K562 (cell line): Measurements from ENCODE around the gene WHAMM. TPM values are rescaled to one million over a fixed set of nuclear protein-coding genes. Genes with fewer than 3 reads are reported as not detected.

Experiments used
- ATAC-seq: fragments of 200-7000 bp; cut with Tn5 transposase; 3 replicates; pipeline ENCODE4 v1.9.1; 2020; ENCODE audit warnings: moderate library complexity
- BruUV-seq: library from RNA; stranded (reverse); fragments of 400-500 nt; replicated peaks from 2 replicates; lab custom pipeline; 2021; lab: Mats Ljungman, UMichigan
- CTCF ChIA-PET: fragments of 300-600 bp; formaldehyde crosslinking; extraction: SDS; loops from one replicate; lab custom pipeline; 2021; ENCODE audit warnings: low intra/inter-chr PET ratio; lab: Yijun Ruan, JAX
- POLR2A ChIA-PET: fragments of 300-600, 350-650 bp; sonication (Branson Sonifier 250); formaldehyde crosslinking; extraction: SDS; loops from one replicate; lab custom pipeline; 2021; ENCODE audit warnings: antibody characterized with exemption, inconsistent platforms; lab: Yijun Ruan, JAX
- DNase-seq, 4 experiments: peaks; one replicate each; pipeline versions ENCODE4 v3.0.0 to v3.0.0-alpha.2; 2011 to 2018; ENCODE audit warnings: low spot score in 3 of 4, mixed read lengths in 3 of 4; ENCODE audit errors: extremely low read depth in 1 of 4
- FAIRE-seq: peaks from 2 replicates; lab custom pipeline; 2011; peaks lifted over from hg19 to GRCh38; lab: Jason Lieb, UNC
- H2AFZ ChIP-seq: 2 replicates; pipeline ENCODE4 v1.6.0; 2011; ENCODE audit warnings: low read depth, low read length, control low read depth, inconsistent platforms
- H3K27ac ChIP-seq: fragments of 200-600 bp; 3 replicates; pipeline ENCODE4 v1.8.0; 2011; ENCODE audit warnings: low read depth, mild to moderate bottlenecking, control low read depth, inconsistent platforms, low read length, moderate library complexity, mixed read lengths; ENCODE audit errors: extremely low read depth
- H3K27me3 ChIP-seq, 2 experiments: fragments of 300-600 bp in 1 of 2; 2 replicates in 1 of 2; 3 replicates in 1 of 2; pipeline versions ENCODE4 v1.6.0 to v1.8.0; 2011; ENCODE audit warnings: inconsistent platforms in 2 of 2, low read length in 2 of 2, mild to moderate bottlenecking in 1 of 2, mixed read lengths in 1 of 2, moderate library complexity in 1 of 2; ENCODE audit not compliant: control insufficient read depth in 2 of 2, insufficient read depth in 2 of 2
- H3K36me3 ChIP-seq: fragments of 300-600 bp; 3 replicates; pipeline ENCODE4 v1.8.0; 2011; ENCODE audit warnings: mild to moderate bottlenecking, low read length, inconsistent platforms; ENCODE audit not compliant: control insufficient read depth, insufficient read depth
- H3K4me1 ChIP-seq, 2 experiments: fragments of 200-600 bp in 1 of 2; replicated peaks in 1 of 2; 2 replicates in 1 of 2; 3 replicates in 1 of 2; pipeline versions ENCODE4 v1.5.1 to v1.8.0; 2011; ENCODE audit warnings: inconsistent platforms in 2 of 2, low read length in 2 of 2, mild to moderate bottlenecking in 1 of 2, mixed read lengths in 1 of 2, moderate library complexity in 1 of 2; ENCODE audit not compliant: control insufficient read depth in 2 of 2, insufficient read depth in 2 of 2
- H3K4me2 ChIP-seq: 2 replicates; pipeline ENCODE4 v1.6.1; 2011; ENCODE audit warnings: low read length, control low read depth, inconsistent platforms, mixed read lengths; ENCODE audit not compliant: insufficient read depth
- H3K4me3 ChIP-seq: fragments of 200-600 bp; sonication (generic), shearing (Covaris generic); 2 replicates; pipeline ENCODE4 v1.5.1; 2016; ENCODE audit warnings: control low read depth, inconsistent platforms
- H3K79me2 ChIP-seq: fragments of 200-600 bp; 3 replicates; pipeline ENCODE4 v1.8.0; 2011; ENCODE audit warnings: low read length, inconsistent platforms; ENCODE audit not compliant: control insufficient read depth, insufficient read depth
- H3K9ac ChIP-seq, 2 experiments: 2 replicates each; pipeline versions ENCODE4 v1.6.0 to v1.6.1; 2011; ENCODE audit warnings: low read depth in 2 of 2, low read length in 2 of 2, control low read depth in 1 of 2, inconsistent platforms in 1 of 2, mild to moderate bottlenecking in 1 of 2, mixed read lengths in 1 of 2; ENCODE audit not compliant: insufficient read depth in 1 of 2
- H3K9me1 ChIP-seq: one replicate; pipeline ENCODE4 v1.6.0; 2011; ENCODE audit warnings: inconsistent platforms, mild to moderate bottlenecking, low read length, moderate library complexity; ENCODE audit not compliant: control insufficient read depth, insufficient read depth
- H3K9me3 ChIP-seq: replicated peaks from 2 replicates; pipeline ENCODE4 v1.5.1; 2011; ENCODE audit warnings: low read depth, low read length, inconsistent platforms; ENCODE audit not compliant: control insufficient read depth, insufficient read depth
- H4K20me1 ChIP-seq: replicated peaks from 2 replicates; pipeline ENCODE4 v1.6.1; 2011; ENCODE audit warnings: low read length, inconsistent platforms, mixed read lengths; ENCODE audit not compliant: control insufficient read depth, insufficient read depth
- BDP1 ChIP-seq: IDR thresholded peaks from 3 replicates; pipeline ENCODE4 v1.6.1; 2011; ENCODE audit not compliant: insufficient read length, insufficient read depth
- COPS2 ChIP-seq: fragments of 450-650 bp; conservative IDR thresholded peaks from 2 replicates; pipeline ENCODE4 v1.6.1; 2016; ENCODE audit warnings: mild to moderate bottlenecking, moderate library complexity
- EHMT2 ChIP-seq: fragments of 450-650 bp; IDR thresholded peaks from 2 replicates; pipeline ENCODE4 v1.6.1; 2018; ENCODE audit warnings: antibody characterized with exemption
- EZH2 ChIP-seq: IDR thresholded peaks from 2 replicates; pipeline ENCODE4 v1.6.1; 2012; ENCODE audit warnings: low read depth, mild to moderate bottlenecking, inconsistent platforms, low read length, borderline replicate concordance
- KLF6 ChIP-seq: fragments of 250-450 bp; sonication (Bioruptor Pico); IDR thresholded peaks from 2 replicates; pipeline ENCODE4 v1.4.0; 2020; ENCODE audit warnings: mild to moderate bottlenecking, moderate library complexity, borderline replicate concordance
- LARP7 ChIP-seq: fragments of 450-650 bp; IDR thresholded peaks from 2 replicates; pipeline ENCODE4 v1.6.1; 2016
- MAFG ChIP-seq: fragments of 450-650 bp; conservative IDR thresholded peaks from 2 replicates; pipeline ENCODE4 v1.6.1; 2016; ENCODE audit warnings: missing genetic modification characterization, missing compliant biosample characterization
- NCOR1 ChIP-seq: fragments of 450-650 bp; IDR thresholded peaks from 2 replicates; pipeline ENCODE4 v1.6.1; 2016; ENCODE audit warnings: mild to moderate bottlenecking, moderate library complexity
- RAD51 ChIP-seq: fragments of 450-650 bp; IDR thresholded peaks from 2 replicates; pipeline ENCODE4 v1.7.1; 2016; ENCODE audit warnings: low read depth, mild to moderate bottlenecking, borderline replicate concordance
- SMC3 ChIP-seq: conservative IDR thresholded peaks from 2 replicates; pipeline ENCODE4 v1.6.1; 2011; ENCODE audit warnings: low read depth, low read length, improper control_type of control experiment; ENCODE audit not compliant: insufficient read depth
- ZNF586 ChIP-seq: fragments of 450-650 bp; formaldehyde crosslinking; conservative IDR thresholded peaks from 2 replicates; pipeline ENCODE4 v1.4.0; 2020; ENCODE audit warnings: mild to moderate bottlenecking, moderate library complexity
- ZNF707 ChIP-seq: fragments of 250-450 bp; sonication (Bioruptor Pico); conservative IDR thresholded peaks from 2 replicates; pipeline ENCODE4 v1.8.0; 2022; ENCODE audit warnings: inconsistent platforms, mild to moderate bottlenecking, moderate library complexity
- WGBS: fragments of 100-300 bp; shearing (Covaris generic); methylation state at CpG from one replicate; pipeline ENCODE4 v1.1.6; 2016; ENCODE audit warnings: low coverage, mixed read lengths; ENCODE audit not compliant: insufficient coverage; ENCODE audit errors: missing lambda C conversion rate; 5-methylcytosine and 5-hydroxymethylcytosine counted together
- in situ Hi-C: fragments of 300-500 bp; cut with MboI; formaldehyde crosslinking; loops from 4 replicates; pipeline ENCODE4 v1.15.0; 2018; ENCODE audit warnings: inconsistent platforms, mixed read lengths
- intact Hi-C: fragments of 100-400 bp; cut with micrococcal nuclease; formaldehyde crosslinking; loops from 2 replicates; pipeline ENCODE4 v1.14.2; 2022
- polyA plus RNA-seq, 8 experiments: library from polyadenylated mRNA; depleted of rRNA in 4 of 8; stranded (reverse) in 5 of 8; unstranded in 3 of 8; fragments of >200 nt; fragmentation: Nextera tagmentation in 2 of 8; fragmentation: Illumina TruSeq in 1 of 8; extraction: Ambion mirVana in 2 of 8; extraction: Trizol in 1 of 8; gene quantifications; 2 replicates each; pipeline versions ENCODE4 v1.2.1 to v1.2.3, GENCODE V29; 2011 to 2014; ENCODE audit warnings: inconsistent platforms in 1 of 8, missing spikeins in 1 of 8
- total RNA-seq, 7 experiments: library from RNA; depleted of rRNA in 6 of 7; stranded (reverse); fragments of >200 nt in 6 of 7; fragmentation: Illumina TruSeq in 2 of 7; extraction: Trizol in 2 of 7; gene quantifications; 2 replicates each; pipeline versions ENCODE4 v1.2.1 to v1.2.3, GENCODE V29; 2011 to 2021; ENCODE audit warnings: low replicate concordance in 1 of 7
- TF ChIP-seq, protein P1 (sequence below), 2 experiments: IDR thresholded peaks in 1 of 2; conservative IDR thresholded peaks in 1 of 2; 2 replicates each; pipeline ENCODE4 v1.6.1; 2016; ENCODE audit warnings: low read depth in 2 of 2, mild to moderate bottlenecking in 1 of 2, missing compliant biosample characterization in 1 of 2, missing genetic modification characterization in 1 of 2, moderate library complexity in 1 of 2
- TF ChIP-seq, protein P2 (sequence below): sonication (generic); formaldehyde crosslinking; IDR thresholded peaks from 2 replicates; pipeline ENCODE4 v1.8.0; 2023; ENCODE audit warnings: mild to moderate bottlenecking, missing genetic modification reagents

Gene WHAMM
- total and polyA plus RNA-seq, 9 of the 15 experiments (the other 6 are each of a cell fraction or from before 2014, with no cell fraction given) = 2.0 to 4.8 (median 3.6) TPM

DNA sequence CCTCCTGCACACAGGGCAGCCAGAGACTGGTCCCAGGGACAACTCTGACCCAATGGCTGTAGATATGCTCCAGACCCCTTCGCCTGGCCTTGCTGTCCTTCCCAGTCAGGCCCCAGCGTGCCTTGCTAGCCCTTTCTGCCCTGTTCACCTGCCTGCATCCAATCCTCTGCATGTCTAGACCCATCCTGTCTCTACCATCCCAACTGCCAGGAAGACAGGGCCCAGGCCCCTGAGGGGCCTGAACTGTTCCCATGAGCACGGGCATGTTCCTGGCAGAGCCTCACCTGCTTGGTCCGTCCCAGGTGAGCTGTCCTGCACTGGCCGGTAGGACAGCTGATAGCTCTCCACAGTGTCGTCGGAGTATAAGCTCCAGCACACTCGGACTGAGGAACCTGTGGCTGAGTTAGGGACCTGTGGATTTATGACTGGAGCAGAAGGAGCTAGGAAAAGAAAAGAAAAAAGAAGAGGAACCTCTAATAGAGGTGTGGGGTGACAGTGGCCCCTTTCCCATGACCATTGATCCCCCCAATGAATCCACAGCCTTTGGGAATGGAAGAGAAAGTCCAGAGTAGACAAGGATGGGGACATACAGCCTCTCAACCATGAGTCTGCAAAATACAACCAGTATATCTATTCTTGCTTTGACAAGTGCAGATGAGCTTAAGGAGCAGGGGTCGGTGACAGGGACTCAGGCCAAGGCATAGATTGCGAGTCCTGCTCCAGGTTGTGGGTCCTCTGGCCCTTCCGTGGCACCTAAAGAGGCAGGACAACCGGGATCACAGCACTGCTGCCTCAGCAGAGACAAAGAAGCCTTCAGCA is 37.4 kb upstream of the WHAMM start (continued):
- TF ChIP-seq, protein P1, sequence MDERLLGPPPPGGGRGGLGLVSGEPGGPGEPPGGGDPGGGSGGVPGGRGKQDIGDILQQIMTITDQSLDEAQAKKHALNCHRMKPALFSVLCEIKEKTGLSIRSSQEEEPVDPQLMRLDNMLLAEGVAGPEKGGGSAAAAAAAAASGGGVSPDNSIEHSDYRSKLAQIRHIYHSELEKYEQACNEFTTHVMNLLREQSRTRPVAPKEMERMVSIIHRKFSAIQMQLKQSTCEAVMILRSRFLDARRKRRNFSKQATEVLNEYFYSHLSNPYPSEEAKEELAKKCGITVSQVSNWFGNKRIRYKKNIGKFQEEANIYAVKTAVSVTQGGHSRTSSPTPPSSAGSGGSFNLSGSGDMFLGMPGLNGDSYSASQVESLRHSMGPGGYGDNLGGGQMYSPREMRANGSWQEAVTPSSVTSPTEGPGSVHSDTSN (CRISPR knock-in tag; IDR thresholded peaks at IDR 0.05; ENCODE audit: low read depth) = no peak
- TF ChIP-seq, protein P1 (tag; conservative IDR thresholded peaks at IDR 0.05; ENCODE audit: low read depth) = 0 out of 2 replicates have a peak, but pooled peaks have one; percentile 28
- TF ChIP-seq LARP7 (no peak), KLF6 (CRISPR knock-in tag) (no peak), MAFG (tag) (peak; percentile 66)

DNA sequence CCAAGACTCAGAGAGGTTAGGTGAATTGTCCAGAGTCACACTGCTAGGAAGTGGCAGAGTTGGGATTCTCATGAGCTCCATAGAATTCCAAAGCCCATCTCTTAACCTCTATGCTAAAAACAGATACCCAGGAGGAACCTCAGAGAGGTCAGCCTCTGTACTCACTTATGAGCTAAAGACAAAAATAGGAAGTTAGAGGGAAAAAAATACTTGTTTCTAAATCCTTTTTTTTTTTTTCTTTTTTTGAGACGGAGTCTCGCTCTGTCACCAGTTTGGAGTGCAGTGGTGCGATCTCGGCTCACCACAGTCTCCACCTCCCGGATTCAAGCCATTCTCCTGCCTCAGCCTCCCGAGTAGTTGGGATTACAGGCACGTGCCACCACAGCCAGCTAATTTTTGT is 34.9 kb upstream of the WHAMM start:
- POLR2A ChIA-PET = interaction anchor here (0.5 to 0.6 kb wide), 3 partner anchors 17 to 1596 kb away, joined by 3 read pairs; no protein-coding TSS in a partner anchor
- Histone ChIP-seq H3K9me3 (no peaks in the 10 kb centered on the region), H4K20me1 (no peaks in the 10 kb centered on the region), H3K4me2 (no peak overlapping the region), H3K4me1 (peaks cover 0 to 5% of the 10 kb centered on the region in 2 experiments; a peak in 2 of 5 replicates), H3K27ac (no peak overlapping the region), H3K9ac (no peak overlapping the region), H3K4me3 (no peak overlapping the region), H3K9me1 (no peaks in the 10 kb centered on the region), H3K27me3 (peaks cover 0 to 6% of the 10 kb centered on the region in 2 experiments; a peak in 1 of 5 replicates), H2AFZ (no peak overlapping the region), H3K36me3 (no peaks in the 10 kb centered on the region), H3K79me2 (no peaks in the 10 kb centered on the region)
- intact Hi-C loops (no loop called here), in situ Hi-C loops (no loop called here)
- no peak for ATAC-seq
- CTCF ChIA-PET = no interaction called here
- WGBS = 4% methylated on average over 5 of the region's 7 CpGs
- FAIRE-seq = no peak
- no TSS peak for BruUV-seq
- DNase-seq = no peak
- TF ChIP-seq BDP1 (no peak), ZNF707 (CRISPR knock-in tag) (no peak), NCOR1 (no peak), ZNF586 (no peak), SMC3 (no peak), EHMT2 (no peak), COPS2 (no peak), RAD51 (no peak), EZH2 (no peak)
- TF ChIP-seq, protein P2, sequence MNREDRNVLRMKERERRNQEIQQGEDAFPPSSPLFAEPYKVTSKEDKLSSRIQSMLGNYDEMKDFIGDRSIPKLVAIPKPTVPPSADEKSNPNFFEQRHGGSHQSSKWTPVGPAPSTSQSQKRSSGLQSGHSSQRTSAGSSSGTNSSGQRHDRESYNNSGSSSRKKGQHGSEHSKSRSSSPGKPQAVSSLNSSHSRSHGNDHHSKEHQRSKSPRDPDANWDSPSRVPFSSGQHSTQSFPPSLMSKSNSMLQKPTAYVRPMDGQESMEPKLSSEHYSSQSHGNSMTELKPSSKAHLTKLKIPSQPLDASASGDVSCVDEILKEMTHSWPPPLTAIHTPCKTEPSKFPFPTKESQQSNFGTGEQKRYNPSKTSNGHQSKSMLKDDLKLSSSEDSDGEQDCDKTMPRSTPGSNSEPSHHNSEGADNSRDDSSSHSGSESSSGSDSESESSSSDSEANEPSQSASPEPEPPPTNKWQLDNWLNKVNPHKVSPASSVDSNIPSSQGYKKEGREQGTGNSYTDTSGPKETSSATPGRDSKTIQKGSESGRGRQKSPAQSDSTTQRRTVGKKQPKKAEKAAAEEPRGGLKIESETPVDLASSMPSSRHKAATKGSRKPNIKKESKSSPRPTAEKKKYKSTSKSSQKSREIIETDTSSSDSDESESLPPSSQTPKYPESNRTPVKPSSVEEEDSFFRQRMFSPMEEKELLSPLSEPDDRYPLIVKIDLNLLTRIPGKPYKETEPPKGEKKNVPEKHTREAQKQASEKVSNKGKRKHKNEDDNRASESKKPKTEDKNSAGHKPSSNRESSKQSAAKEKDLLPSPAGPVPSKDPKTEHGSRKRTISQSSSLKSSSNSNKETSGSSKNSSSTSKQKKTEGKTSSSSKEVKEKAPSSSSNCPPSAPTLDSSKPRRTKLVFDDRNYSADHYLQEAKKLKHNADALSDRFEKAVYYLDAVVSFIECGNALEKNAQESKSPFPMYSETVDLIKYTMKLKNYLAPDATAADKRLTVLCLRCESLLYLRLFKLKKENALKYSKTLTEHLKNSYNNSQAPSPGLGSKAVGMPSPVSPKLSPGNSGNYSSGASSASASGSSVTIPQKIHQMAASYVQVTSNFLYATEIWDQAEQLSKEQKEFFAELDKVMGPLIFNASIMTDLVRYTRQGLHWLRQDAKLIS (CRISPR knock-in tag) = no peak
